Osteocyte (in vitro differentiated cells): ENCODE data around the gene CHODL. TPM values are rescaled to one million over a fixed set of nuclear protein-coding genes. Genes with fewer than 3 reads are reported as not detected.

Experiments
- DNase-seq: peaks from one replicate; pipeline ENCODE4 v3.0.0; 2021; ENCODE audit warnings: mixed read lengths; ENCODE audit not compliant: unreplicated experiment; ENCODE audit errors: extremely low spot score
- H3K27ac Mint-ChIP-seq: one replicate; pipeline ENCODE4 v1.8.0; 2021; ENCODE audit warnings: mild to moderate bottlenecking, mixed read lengths; ENCODE audit not compliant: unreplicated experiment
- H3K27me3 Mint-ChIP-seq: one replicate; pipeline ENCODE4 v1.8.0; 2021; ENCODE audit warnings: mixed read lengths; ENCODE audit not compliant: unreplicated experiment
- H3K36me3 Mint-ChIP-seq: one replicate; pipeline ENCODE4 v1.8.0; 2021; ENCODE audit warnings: mixed read lengths; ENCODE audit not compliant: unreplicated experiment
- H3K4me1 Mint-ChIP-seq: one replicate; pipeline ENCODE4 v1.8.0; 2021; ENCODE audit warnings: mixed read lengths; ENCODE audit not compliant: unreplicated experiment
- H3K4me3 Mint-ChIP-seq: one replicate; pipeline ENCODE4 v1.8.0; 2021; ENCODE audit warnings: mild to moderate bottlenecking, moderate library complexity, mixed read lengths; ENCODE audit not compliant: unreplicated experiment
- H3K9me3 Mint-ChIP-seq: one replicate; pipeline ENCODE4 v1.8.0; 2021; ENCODE audit warnings: mixed read lengths; ENCODE audit not compliant: unreplicated experiment
- total RNA-seq: library from RNA; stranded (reverse); gene quantifications from 2 replicates; pipeline ENCODE4 v1.2.1, GENCODE V29; 2021
- TF ChIP-seq, protein P1 (sequence below): fragments of 200-600 bp; sonication (generic); IDR thresholded peaks from 2 replicates; pipeline ENCODE4 v1.5.0; 2021; ENCODE audit warnings: antibody characterized with exemption, mild to moderate bottlenecking, moderate library complexity

The CHODL gene
- total RNA-seq, 1 donor from 2014 or later = 0.19 TPM

DNA sequence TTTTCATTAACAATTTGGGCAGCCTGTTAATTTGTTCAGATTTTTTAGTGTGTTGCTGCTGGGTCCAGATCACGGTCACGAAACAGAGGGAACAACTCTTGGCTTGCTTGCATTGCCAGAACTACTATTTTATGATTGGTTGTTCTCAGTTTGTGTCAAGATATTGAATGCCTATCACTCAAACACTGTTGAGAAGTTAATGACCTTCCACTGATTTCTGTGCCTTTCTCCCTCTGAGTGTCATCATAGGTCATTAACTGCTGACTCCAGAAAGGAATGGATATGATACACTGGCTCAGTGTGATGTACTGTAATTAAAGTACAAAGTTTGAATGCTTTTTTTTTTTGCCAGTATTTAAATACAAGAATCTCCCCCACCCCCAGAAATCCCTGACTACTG lies 9.2 kb downstream of the CHODL start:
- H3K4me3 Mint-ChIP-seq = no peak overlapping the region
- TF ChIP-seq, protein P1, sequence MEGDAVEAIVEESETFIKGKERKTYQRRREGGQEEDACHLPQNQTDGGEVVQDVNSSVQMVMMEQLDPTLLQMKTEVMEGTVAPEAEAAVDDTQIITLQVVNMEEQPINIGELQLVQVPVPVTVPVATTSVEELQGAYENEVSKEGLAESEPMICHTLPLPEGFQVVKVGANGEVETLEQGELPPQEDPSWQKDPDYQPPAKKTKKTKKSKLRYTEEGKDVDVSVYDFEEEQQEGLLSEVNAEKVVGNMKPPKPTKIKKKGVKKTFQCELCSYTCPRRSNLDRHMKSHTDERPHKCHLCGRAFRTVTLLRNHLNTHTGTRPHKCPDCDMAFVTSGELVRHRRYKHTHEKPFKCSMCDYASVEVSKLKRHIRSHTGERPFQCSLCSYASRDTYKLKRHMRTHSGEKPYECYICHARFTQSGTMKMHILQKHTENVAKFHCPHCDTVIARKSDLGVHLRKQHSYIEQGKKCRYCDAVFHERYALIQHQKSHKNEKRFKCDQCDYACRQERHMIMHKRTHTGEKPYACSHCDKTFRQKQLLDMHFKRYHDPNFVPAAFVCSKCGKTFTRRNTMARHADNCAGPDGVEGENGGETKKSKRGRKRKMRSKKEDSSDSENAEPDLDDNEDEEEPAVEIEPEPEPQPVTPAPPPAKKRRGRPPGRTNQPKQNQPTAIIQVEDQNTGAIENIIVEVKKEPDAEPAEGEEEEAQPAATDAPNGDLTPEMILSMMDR = no peak
- no peaks in the 10 kb centered on the region for H3K27me3 Mint-ChIP-seq
- no peaks in the 10 kb centered on the region for H3K9me3 Mint-ChIP-seq
- no peak for DNase-seq
- no peak overlapping the region for H3K27ac Mint-ChIP-seq
- H3K4me1 Mint-ChIP-seq = no peaks in the 10 kb centered on the region
- H3K36me3 Mint-ChIP-seq = no peaks in the 10 kb centered on the region

DNA sequence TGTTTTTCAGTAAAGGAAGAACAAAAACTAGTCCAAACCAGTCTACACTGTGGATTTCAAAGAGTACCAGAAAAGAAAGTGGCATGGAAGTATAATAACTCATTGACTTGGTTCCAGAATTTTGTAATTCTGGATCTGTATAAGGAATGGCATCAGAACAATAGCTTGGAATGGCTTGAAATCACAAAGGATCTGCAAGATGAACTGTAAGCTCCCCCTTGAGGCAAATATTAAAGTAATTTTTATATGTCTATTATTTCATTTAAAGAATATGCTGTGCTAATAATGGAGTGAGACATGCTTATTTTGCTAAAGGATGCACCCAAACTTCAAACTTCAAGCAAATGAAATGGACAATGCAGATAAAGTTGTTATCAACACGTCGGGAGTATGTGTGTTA lies 21.3 kb downstream of the CHODL start:
- no peaks in the 10 kb centered on the region for H3K36me3 Mint-ChIP-seq
- no peaks in the 10 kb centered on the region for H3K4me1 Mint-ChIP-seq
- no peak overlapping the region for H3K4me3 Mint-ChIP-seq
- H3K27me3 Mint-ChIP-seq = no peaks in the 10 kb centered on the region
- DNase-seq = no peak
- H3K27ac Mint-ChIP-seq = no peak overlapping the region
- TF ChIP-seq, protein P1 = no peak
- H3K9me3 Mint-ChIP-seq = no peaks in the 10 kb centered on the region

DNA sequence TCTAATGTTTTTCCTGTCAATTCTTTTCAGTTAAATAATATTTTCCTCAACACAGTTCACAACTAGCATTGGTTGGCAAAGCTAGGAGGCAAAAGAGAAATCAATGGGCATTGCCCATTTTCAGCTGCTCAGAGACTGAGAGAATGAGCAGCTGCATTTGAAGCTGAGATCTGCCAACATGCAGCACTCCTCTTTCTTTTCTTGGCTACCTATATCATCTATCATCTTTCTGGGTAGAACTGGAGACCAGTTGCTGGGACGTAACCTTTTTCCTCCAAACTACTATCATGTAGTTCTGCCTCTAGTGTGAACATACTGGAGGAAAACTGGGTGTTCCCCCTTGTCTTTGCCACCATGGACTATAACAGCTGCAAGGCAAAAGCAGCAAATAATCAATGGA lies 22.9 kb downstream of the CHODL start:
- Mint-ChIP-seq H3K4me1 (no peaks in the 10 kb centered on the region), H3K36me3 (no peaks in the 10 kb centered on the region), H3K4me3 (no peak overlapping the region), H3K9me3 (no peaks in the 10 kb centered on the region), H3K27ac (no peak overlapping the region), H3K27me3 (no peaks in the 10 kb centered on the region)
- DNase-seq = no peak
- TF ChIP-seq, protein P1 = no peak

DNA sequence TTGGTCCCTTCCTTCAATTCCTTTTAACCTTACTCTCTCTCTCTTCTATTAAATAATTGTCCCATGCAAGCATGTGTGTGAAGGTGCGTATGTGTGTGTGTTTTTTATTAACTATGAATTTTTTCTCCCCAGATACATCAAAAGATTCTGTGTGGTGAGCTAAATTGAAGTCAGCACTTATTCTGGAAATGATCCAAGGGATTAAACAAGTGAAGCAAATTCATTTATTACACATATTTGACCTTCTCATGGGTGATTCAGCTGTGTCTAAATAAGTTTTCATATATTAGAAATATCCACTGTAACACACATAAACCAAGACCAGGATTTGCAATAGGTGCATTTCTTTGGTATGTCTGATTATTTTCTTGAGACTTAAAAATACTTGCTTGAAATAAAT lies 24.3 kb downstream of the CHODL start:
- DNase-seq = no peak
- Mint-ChIP-seq H3K27me3 (no peaks in the 10 kb centered on the region), H3K4me3 (no peak overlapping the region)

DNA sequence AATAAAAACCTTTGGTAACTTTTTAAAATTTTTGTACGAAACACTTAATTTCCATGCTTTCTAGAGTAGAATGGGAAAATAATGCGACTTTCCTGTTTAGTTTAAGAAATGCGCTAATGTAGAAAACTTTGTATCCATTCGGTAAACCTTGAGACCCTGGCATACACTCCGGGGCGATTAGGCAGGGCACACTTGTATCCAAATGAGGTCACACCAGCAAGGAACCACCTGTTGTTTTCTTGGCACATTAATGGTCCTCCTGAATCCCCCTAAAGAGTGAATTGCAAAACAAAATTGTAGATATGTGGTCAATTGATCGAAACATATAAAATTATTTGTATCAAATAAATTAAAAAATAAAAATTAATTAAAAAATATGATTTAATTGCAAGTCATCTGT lies 25.2 kb downstream of the CHODL start:
- Mint-ChIP-seq H3K4me1 (no peaks in the 10 kb centered on the region), H3K27ac (no peak overlapping the region), H3K9me3 (no peaks in the 10 kb centered on the region), H3K27me3 (no peaks in the 10 kb centered on the region), H3K4me3 (no peak overlapping the region), H3K36me3 (no peaks in the 10 kb centered on the region)
- TF ChIP-seq, protein P1 = no peak
- DNase-seq = no peak

More for the DNA sequence above, 24.3 kb downstream of the CHODL start:
- no peaks in the 10 kb centered on the region for H3K36me3 Mint-ChIP-seq
- H3K27ac Mint-ChIP-seq = no peak overlapping the region
- no peaks in the 10 kb centered on the region for H3K9me3 Mint-ChIP-seq
- no peaks in the 10 kb centered on the region for H3K4me1 Mint-ChIP-seq
- TF ChIP-seq, protein P1 = no peak
